PC-3 (cell line): ENCODE measurements around the gene CFAP299.

ENCODE experiments used
- CTCF ChIP-seq: fragments of 300-600 bp; sonication (generic); conservative IDR thresholded peaks from 2 replicates; pipeline ENCODE4 v1.5.1; 2017; ENCODE audit warnings: antibody characterized with exemption, low read depth, mild to moderate bottlenecking, low read length
- EZH2 ChIP-seq: fragments of 300-600 bp; sonication (generic); IDR thresholded peaks from one replicate; pipeline ENCODE4 v1.6.1; 2017; ENCODE audit warnings: antibody characterized with exemption, mild to moderate bottlenecking, low read length; ENCODE audit not compliant: unreplicated experiment
- EZH2phosphoT487 ChIP-seq: fragments of 300-600 bp; sonication (generic); IDR thresholded peaks from 2 replicates; pipeline ENCODE4 v1.6.1; 2018; ENCODE audit warnings: mild to moderate bottlenecking, antibody characterized with exemption, low read length, borderline replicate concordance

- TF ChIP-seq CTCF (no peak), EZH2 (no peak), EZH2phosphoT487 (no peak)
Observed at GRCh38 chr4:80538276-80538926, 202.9 kb downstream of the CFAP299 start.
